C4-2B (cell line): Measurements from ENCODE around the gene IL22RA2.

ENCODE experiments used
- CTCF ChIP-seq: fragments of 450-650 bp; conservative IDR thresholded peaks from 2 replicates; pipeline ENCODE4 v1.5.1; 2017; ENCODE audit warnings: mild to moderate bottlenecking
- ZFX ChIP-seq: fragments of 450-650 bp; IDR thresholded peaks from 2 replicates; pipeline ENCODE4 v1.6.1; 2017

- TF ChIP-seq CTCF: no peak
- TF ChIP-seq ZFX: no peak
Observed at GRCh38 chr6:137210903-137211302, 37.5 kb upstream of the IL22RA2 start.
